Fibroblast of lung (primary cell): ENCODE measurements around the gene REC114.

ENCODE experiments used
- CTCF ChIP-seq, 2 donors: IDR thresholded peaks in 1 of 2; conservative IDR thresholded peaks in 1 of 2; 1 replicate in 1 of 2; 2 replicates in 1 of 2; pipeline ENCODE4 v1.5.1; 2011 to 2012; ENCODE audit warnings: low read length in 2 of 2, control low read depth in 1 of 2, inconsistent platforms in 1 of 2, low read depth in 1 of 2, mild to moderate bottlenecking in 1 of 2
- EZH2 ChIP-seq: IDR thresholded peaks from 2 replicates; pipeline ENCODE4 v1.5.1; 2012; ENCODE audit warnings: low read length, control low read depth, mild to moderate bottlenecking; ENCODE audit errors: missing control alignments

GRCh38 chr15:73504885-73505284 lies 61.9 kb downstream of the REC114 start:
- no peak for TF ChIP-seq CTCF (conservative IDR thresholded peaks at IDR 0.05 in 1 of 2, IDR thresholded peaks at IDR 0.05 in 1 of 2; ENCODE audit: low read depth in 1 of 2, low read length in 2 of 2)
- no peak for TF ChIP-seq EZH2
